ENCODE results near the gene CAPZA2. TPM values are rescaled to one million over a fixed set of nuclear protein-coding genes. Genes with fewer than 3 reads are reported as not detected.
"Not testable (repeated sequence)": the region's sequence is repeated elsewhere in the genome, so short reads cannot be mapped to it uniquely, and the experiment has no call there.

Gene CAPZA2
- 100 to 1,000 TPM; 122 to 133 TPM for total RNA-seq

DNA sequence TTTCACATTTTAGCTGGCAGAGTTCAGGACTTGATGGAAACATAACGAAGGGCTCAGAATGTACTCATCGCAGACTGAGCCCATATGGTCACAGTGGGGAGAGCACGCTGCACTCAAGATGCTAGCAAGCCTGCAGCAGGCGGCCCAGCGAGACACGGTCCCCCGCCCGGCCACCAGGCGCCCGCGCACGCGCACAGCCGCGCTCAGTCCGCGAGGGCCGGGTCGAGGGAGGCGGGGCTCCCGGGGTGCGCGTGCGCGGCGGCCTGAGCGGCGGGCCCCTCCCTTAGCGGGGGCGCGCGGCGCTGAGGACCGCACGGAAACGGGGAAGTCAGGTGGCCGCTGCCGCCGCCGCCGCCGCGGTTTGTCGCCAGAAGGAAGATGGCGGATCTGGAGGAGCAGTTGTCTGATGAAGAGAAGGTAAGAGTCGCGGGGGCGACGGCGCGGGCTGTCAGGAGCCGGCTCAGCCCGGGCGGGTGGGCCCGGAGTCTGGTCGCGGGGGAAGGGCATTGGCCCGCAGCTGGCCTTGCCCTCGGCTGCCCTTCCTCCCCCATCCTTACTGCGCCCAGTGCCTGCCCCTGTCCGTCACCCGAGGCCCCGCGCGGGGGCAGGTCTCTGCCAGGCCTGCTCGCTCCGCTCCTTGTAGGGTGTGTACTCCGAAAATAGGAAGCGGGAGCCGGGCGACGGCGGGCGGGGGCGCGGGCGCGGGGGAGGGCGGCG lies at the start of gene CAPZA2:
Gene CAPZA2, plus strand, starts transcription at position 354 of the 717 bp plus-strand sequence. Its CDS starts 25 bp downstream, at position 379.
- ChIA-PET CTCF (interaction anchor here (0.8 to 1.3 kb wide), 2 partner anchors 9 to 11 kb away, joined by 3 to 4 read pairs; no protein-coding TSS in a partner anchor), POLR2A (interaction anchor here (0.5 to 1.3 kb wide), 3 partner anchors 26 to 36 kb away, joined by 3 to 4 read pairs (median 3); no protein-coding TSS in a partner anchor)
- intact Hi-C loops (cut with micrococcal nuclease) = no loop called here
- ATAC-seq (peak; percentile 94), DNase-seq (peak; percentile 93)
- Mint-ChIP-seq H3K27me3 (peaks cover 4% of the 10 kb centered on the region), H3K4me3 (peak within 1 kb of the TSS; percentile 97), H3K9me3 (no peaks in the 10 kb centered on the region), H3K36me3 (ENCODE audit: low read depth) (peaks cover 4% of the 10 kb centered on the region), H3K27ac (peak within 1 kb of the TSS; percentile 95), H3K4me1 (ENCODE audit: low read depth) (peaks cover 31% of the 10 kb centered on the region)
- TF ChIP-seq, protein P1, sequence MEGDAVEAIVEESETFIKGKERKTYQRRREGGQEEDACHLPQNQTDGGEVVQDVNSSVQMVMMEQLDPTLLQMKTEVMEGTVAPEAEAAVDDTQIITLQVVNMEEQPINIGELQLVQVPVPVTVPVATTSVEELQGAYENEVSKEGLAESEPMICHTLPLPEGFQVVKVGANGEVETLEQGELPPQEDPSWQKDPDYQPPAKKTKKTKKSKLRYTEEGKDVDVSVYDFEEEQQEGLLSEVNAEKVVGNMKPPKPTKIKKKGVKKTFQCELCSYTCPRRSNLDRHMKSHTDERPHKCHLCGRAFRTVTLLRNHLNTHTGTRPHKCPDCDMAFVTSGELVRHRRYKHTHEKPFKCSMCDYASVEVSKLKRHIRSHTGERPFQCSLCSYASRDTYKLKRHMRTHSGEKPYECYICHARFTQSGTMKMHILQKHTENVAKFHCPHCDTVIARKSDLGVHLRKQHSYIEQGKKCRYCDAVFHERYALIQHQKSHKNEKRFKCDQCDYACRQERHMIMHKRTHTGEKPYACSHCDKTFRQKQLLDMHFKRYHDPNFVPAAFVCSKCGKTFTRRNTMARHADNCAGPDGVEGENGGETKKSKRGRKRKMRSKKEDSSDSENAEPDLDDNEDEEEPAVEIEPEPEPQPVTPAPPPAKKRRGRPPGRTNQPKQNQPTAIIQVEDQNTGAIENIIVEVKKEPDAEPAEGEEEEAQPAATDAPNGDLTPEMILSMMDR (IDR thresholded peaks at IDR 0.05) = peak; percentile 42

DNA sequence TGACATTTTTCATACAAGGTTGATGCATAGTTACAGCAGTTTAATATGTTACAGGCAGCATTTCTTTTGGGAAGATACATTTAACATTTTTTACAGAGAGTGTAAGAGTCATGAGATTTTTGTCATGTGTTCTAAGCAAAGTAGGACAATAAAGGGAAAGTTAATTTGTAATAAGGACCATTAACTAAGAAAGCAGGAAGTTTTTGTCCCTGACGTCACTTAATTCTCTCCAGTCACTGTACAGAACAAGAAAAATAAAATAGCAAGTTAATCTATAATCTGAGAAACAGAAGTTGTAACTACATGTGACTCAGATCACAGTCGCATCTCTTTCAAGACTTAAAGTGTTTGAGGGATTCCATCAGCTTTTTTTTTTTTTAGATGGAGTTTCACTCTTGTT lies 49.5 kb upstream of the CAPZA2 start:
- TF ChIP-seq, protein P1 (IDR thresholded peaks at IDR 0.05) = no peak
- H3K4me1 Mint-ChIP-seq (ENCODE audit: low read depth) = no peaks in the 10 kb centered on the region
- no peaks in the 10 kb centered on the region for H3K9me3 Mint-ChIP-seq
- no peak overlapping the region for H3K4me3 Mint-ChIP-seq
- DNase-seq (no peak), ATAC-seq (no peak)
- peaks cover 9% of the 10 kb centered on the region for H3K27me3 Mint-ChIP-seq
- no peak overlapping the region for H3K27ac Mint-ChIP-seq
- H3K36me3 Mint-ChIP-seq (ENCODE audit: low read depth) = no peaks in the 10 kb centered on the region
- ChIA-PET POLR2A (no interaction called here), CTCF (interaction anchor here (1.7 kb wide), 1 partner anchor 221 kb away, joined by 6 read pairs; no protein-coding TSS in a partner anchor)
- intact Hi-C loops (cut with micrococcal nuclease) = no loop called here

DNA sequence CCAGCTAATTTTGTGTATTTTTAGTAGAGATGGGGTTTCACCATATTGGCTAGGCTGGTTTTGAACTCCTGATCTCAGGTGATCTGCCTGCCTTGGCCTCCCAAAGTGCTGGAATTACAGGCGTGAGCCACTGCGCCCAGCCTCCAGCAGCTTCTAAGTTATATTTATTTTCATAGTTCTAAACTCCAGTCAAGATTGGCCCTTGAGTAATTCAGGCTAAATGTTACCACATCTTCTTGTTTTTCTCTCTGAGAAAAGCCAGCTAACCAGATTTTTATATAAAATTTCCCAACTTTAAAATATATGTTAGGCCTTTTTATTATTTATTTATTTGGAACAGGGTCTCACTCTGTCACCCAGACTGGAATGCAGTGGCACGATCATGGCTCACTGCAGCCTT lies 49.0 kb upstream of the CAPZA2 start:
- ATAC-seq; DNase-seq; H3K4me3 Mint-ChIP-seq; POLR2A ChIA-PET; H3K27ac Mint-ChIP-seq; H3K9me3 Mint-ChIP-seq; H3K36me3 Mint-ChIP-seq (ENCODE audit: low read depth); H3K4me1 Mint-ChIP-seq (ENCODE audit: low read depth); H3K27me3 Mint-ChIP-seq; intact Hi-C loops (cut with micrococcal nuclease): not testable (repeated sequence)
- CTCF ChIA-PET = interaction anchor here (1.7 kb wide), 1 partner anchor 221 kb away, joined by 6 read pairs; no protein-coding TSS in a partner anchor

DNA sequence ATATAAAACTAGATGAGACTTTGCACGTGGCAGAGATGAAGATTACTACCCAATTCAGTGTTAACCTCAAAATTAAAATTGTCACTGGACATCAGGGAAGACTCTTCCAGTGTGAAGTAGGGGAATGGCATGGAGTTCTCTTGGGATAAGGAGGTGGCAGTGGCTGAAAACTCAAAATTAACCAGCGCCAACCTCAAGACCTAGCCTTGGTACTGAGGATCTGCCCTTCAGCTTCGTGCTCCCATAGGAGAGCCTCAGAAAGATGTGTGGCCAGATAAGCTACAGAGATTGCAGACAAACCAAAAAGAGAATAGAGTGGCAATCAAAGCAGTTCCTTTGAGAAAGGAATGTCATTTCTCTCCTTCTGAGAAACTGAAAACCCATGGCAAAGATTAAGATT lies 47.3 kb upstream of the CAPZA2 start:
- Mint-ChIP-seq H3K27me3 (peaks cover 12% of the 10 kb centered on the region), H3K27ac (no peak overlapping the region), H3K4me3 (no peak overlapping the region), H3K9me3 (no peaks in the 10 kb centered on the region), H3K36me3 (ENCODE audit: low read depth) (no peaks in the 10 kb centered on the region), H3K4me1 (ENCODE audit: low read depth) (no peaks in the 10 kb centered on the region)
- TF ChIP-seq, protein P1 (IDR thresholded peaks at IDR 0.05) = no peak
- ATAC-seq (no peak), DNase-seq (no peak)
- ChIA-PET POLR2A (no interaction called here), CTCF (no interaction called here)
- intact Hi-C loops (cut with micrococcal nuclease) = no loop called here

DNA sequence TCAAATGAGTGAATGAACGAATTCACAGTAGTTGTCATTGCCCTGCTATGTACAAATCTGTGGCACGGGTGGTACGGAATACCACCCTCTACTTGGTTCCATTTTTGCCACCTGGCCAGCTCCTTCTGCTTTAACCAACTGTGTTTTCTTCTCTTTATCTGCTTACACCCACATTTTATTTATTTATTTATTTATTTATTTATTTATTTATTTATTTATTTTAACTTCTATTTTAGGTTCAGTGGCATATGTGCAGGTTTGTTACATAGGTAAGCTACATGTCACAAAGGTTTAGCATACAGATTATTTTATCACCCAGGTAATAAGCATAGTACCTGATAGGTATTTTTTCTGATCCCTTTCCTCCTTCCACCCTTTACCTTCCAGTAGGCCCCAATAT lies 42.2 kb upstream of the CAPZA2 start:
- Mint-ChIP-seq H3K9me3 (peaks cover 5% of the 10 kb centered on the region), H3K27me3 (peaks cover 13% of the 10 kb centered on the region), H3K27ac (no peak overlapping the region), H3K4me3 (no peak overlapping the region), H3K36me3 (ENCODE audit: low read depth) (no peaks in the 10 kb centered on the region), H3K4me1 (ENCODE audit: low read depth) (peaks cover 6% of the 10 kb centered on the region)
- intact Hi-C loops (cut with micrococcal nuclease) = no loop called here
- TF ChIP-seq, protein P1 (IDR thresholded peaks at IDR 0.05) = no peak
- no peak for ATAC-seq
- no peak for DNase-seq
- ChIA-PET CTCF (no interaction called here), POLR2A (no interaction called here)

DNA sequence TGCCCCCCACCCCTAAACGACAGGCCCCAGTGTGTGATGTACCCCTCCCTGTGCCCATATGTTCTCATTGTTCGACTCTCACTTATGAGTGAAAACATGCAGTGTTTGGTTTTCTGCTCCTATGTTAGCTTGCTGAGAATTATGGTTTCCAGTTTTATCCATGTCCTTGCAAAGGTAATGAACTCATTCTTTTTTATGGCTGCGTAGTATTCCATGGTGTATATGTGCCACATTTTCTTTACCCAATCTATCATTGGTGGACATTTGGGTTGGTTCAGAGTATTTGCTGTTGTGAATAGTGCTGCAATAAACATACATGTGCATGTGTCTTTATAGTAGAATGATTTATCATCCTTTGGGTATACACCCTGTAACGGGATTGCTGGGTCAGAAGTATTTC lies 40.7 kb upstream of the CAPZA2 start:
- intact Hi-C loops (cut with micrococcal nuclease); ATAC-seq; H3K9me3 Mint-ChIP-seq; POLR2A ChIA-PET; CTCF ChIA-PET; DNase-seq; H3K4me1 Mint-ChIP-seq (ENCODE audit: low read depth); H3K27ac Mint-ChIP-seq; H3K4me3 Mint-ChIP-seq; H3K36me3 Mint-ChIP-seq (ENCODE audit: low read depth): not testable (repeated sequence)
- H3K27me3 Mint-ChIP-seq = peaks cover 13% of the 10 kb centered on the region

Measured in activated CD8-positive, alpha-beta T cell treated with anti-CD3 and anti-CD28 coated beads for 36 hours (primary cell).